H1 (cell line): ENCODE results near the gene SMIM7. TPM values are rescaled to one million over a fixed set of nuclear protein-coding genes. Genes with fewer than 3 reads are reported as not detected.

Experiments used
- CTCF ChIA-PET: fragments of 300-600 bp; sonication (Branson Sonifier 250); formaldehyde crosslinking; loops from one replicate; lab custom pipeline; 2021; ENCODE audit not compliant: partially characterized antibody; lab: Charles Lee
- POLR2A ChIA-PET: fragments of 300-600 bp; sonication (Branson Sonifier 250); formaldehyde crosslinking; loops from one replicate; lab custom pipeline; 2021; ENCODE audit warnings: inconsistent platforms; ENCODE audit not compliant: partially characterized antibody; lab: Charles Lee
- DNase-seq, 2 experiments: peaks; one replicate each; pipeline versions ENCODE4 v3.0.0 to v3.0.0-alpha.2; 2010 to 2022; ENCODE audit warnings: low spot score in 2 of 2, low read depth in 1 of 2, mixed read lengths in 1 of 2
- FAIRE-seq: peaks from 2 replicates; lab custom pipeline; 2011; peaks lifted over from hg19 to GRCh38; lab: Jason Lieb, UNC
- H2AFZ ChIP-seq: 2 replicates; pipeline ENCODE4 v1.8.1; 2012; ENCODE audit warnings: low read length, inconsistent platforms
- H2AK5ac ChIP-seq: 2 replicates; pipeline ENCODE4 v1.6.1; 2013; ENCODE audit warnings: low read depth, low read length
- H2BK120ac ChIP-seq: replicated peaks from 2 replicates; pipeline ENCODE3; 2013; ENCODE audit warnings: low read depth, low read length, inconsistent platforms
- H2BK12ac ChIP-seq: 2 replicates; pipeline ENCODE4 v1.6.1; 2013; ENCODE audit warnings: low read depth, low read length
- H2BK15ac ChIP-seq: 2 replicates; pipeline ENCODE4 v1.6.1; 2013; ENCODE audit warnings: low read length
- H2BK20ac ChIP-seq: 2 replicates; pipeline ENCODE4 v1.6.1; 2013; ENCODE audit warnings: low read length
- H2BK5ac ChIP-seq: 2 replicates; pipeline ENCODE4 v1.6.1; 2013; ENCODE audit warnings: low read depth, low read length
- H3K14ac ChIP-seq: 2 replicates; pipeline ENCODE4 v1.6.1; 2013; ENCODE audit warnings: inconsistent platforms; ENCODE audit not compliant: insufficient read length
- H3K18ac ChIP-seq: 2 replicates; pipeline ENCODE4 v1.6.1; 2013; ENCODE audit warnings: low read length; ENCODE audit errors: extremely low read depth
- H3K23ac ChIP-seq: 2 replicates; pipeline ENCODE4 v1.6.1; 2013; ENCODE audit warnings: inconsistent platforms; ENCODE audit not compliant: insufficient read length
- H3K23me2 ChIP-seq: 2 replicates; pipeline ENCODE4 v1.6.1; 2013; ENCODE audit warnings: low read depth, low read length
- H3K27ac ChIP-seq: 2 replicates; pipeline ENCODE4 v1.6.1; 2011; ENCODE audit warnings: low read depth, low read length, inconsistent platforms
- H3K27me3 ChIP-seq, 4 experiments: replicated peaks in 1 of 4; 1 replicate in 1 of 4; 2 replicates in 3 of 4; pipeline versions ENCODE4 v1.6.1 to v1.8.1; 2011 to 2013; ENCODE audit warnings: low read length in 3 of 4, mild to moderate bottlenecking in 3 of 4, inconsistent platforms in 2 of 4, mixed read lengths in 2 of 4, moderate library complexity in 1 of 4; ENCODE audit not compliant: control insufficient read depth in 3 of 4, insufficient read depth in 3 of 4; ENCODE audit errors: extremely low read depth in 1 of 4
- H3K36me3 ChIP-seq, 4 experiments: 2 replicates each; pipeline versions ENCODE4 v1.6.1 to v1.8.1; 2011 to 2013; ENCODE audit warnings: mild to moderate bottlenecking in 4 of 4, low read length in 3 of 4, moderate library complexity in 2 of 4, control low read depth in 1 of 4, inconsistent platforms in 1 of 4; ENCODE audit not compliant: insufficient read depth in 4 of 4, control insufficient read depth in 2 of 4
- H3K4ac ChIP-seq: replicated peaks from 2 replicates; pipeline ENCODE3; 2013; ENCODE audit warnings: low read length, low read depth, mixed read lengths, inconsistent platforms; ENCODE audit not compliant: insufficient read length
- H3K4me1 ChIP-seq, 4 experiments: replicated peaks in 1 of 4; 1 replicate in 1 of 4; 2 replicates in 3 of 4; pipeline versions ENCODE4 v1.6.1 to v1.8.1; 2011 to 2013; ENCODE audit warnings: low read length in 3 of 4, inconsistent platforms in 2 of 4, mixed read lengths in 1 of 4; ENCODE audit not compliant: insufficient read depth in 4 of 4, control insufficient read depth in 3 of 4
- H3K4me2 ChIP-seq, 2 experiments: 2 replicates each; pipeline versions ENCODE4 v1.6.1 to v1.8.1; 2011 to 2013; ENCODE audit warnings: low read depth in 2 of 2, low read length in 2 of 2, control low read depth in 1 of 2, inconsistent platforms in 1 of 2, mild to moderate bottlenecking in 1 of 2; ENCODE audit not compliant: insufficient read depth in 1 of 2
- H3K4me3 ChIP-seq, 4 experiments: fragments of 200-600, 300-600 bp in 1 of 4; sonication (generic), shearing (Covaris generic), sonication (Bioruptor Twin) in 1 of 4; 2 replicates each; pipeline versions ENCODE4 v1.5.1 to v1.8.1; 2011 to 2016; ENCODE audit warnings: low read length in 4 of 4, low read depth in 3 of 4, control low read depth in 2 of 4, inconsistent platforms in 2 of 4, mild to moderate bottlenecking in 2 of 4, mixed read lengths in 1 of 4, moderate library complexity in 1 of 4; ENCODE audit not compliant: insufficient read depth in 2 of 4; ENCODE audit errors: extremely low read depth in 1 of 4
- H3K56ac ChIP-seq: replicated peaks from 2 replicates; pipeline ENCODE3; 2013; ENCODE audit warnings: low read depth, mild to moderate bottlenecking, mixed read lengths, low read length, inconsistent platforms; ENCODE audit not compliant: insufficient read length
- H3K79me1 ChIP-seq: 2 replicates; pipeline ENCODE4 v1.6.1; 2013; ENCODE audit warnings: low read depth, low read length, control low read depth
- H3K79me2 ChIP-seq, 2 experiments: 2 replicates each; pipeline versions ENCODE4 v1.6.1 to v1.8.1; 2012 to 2013; ENCODE audit warnings: low read length in 2 of 2, mild to moderate bottlenecking in 2 of 2, inconsistent platforms in 1 of 2; ENCODE audit not compliant: insufficient read depth in 2 of 2, control insufficient read depth in 1 of 2
- H3K9ac ChIP-seq, 4 experiments: replicated peaks in 1 of 4; 1 replicate in 1 of 4; 2 replicates in 3 of 4; pipeline versions ENCODE4 v1.6.1 to v1.8.1; 2011 to 2013; ENCODE audit warnings: low read depth in 3 of 4, low read length in 3 of 4, control low read depth in 2 of 4, mild to moderate bottlenecking in 2 of 4, moderate library complexity in 2 of 4, inconsistent platforms in 1 of 4; ENCODE audit errors: extremely low read depth in 1 of 4
- H3K9me3 ChIP-seq, 2 experiments: 2 replicates each; pipeline versions ENCODE4 v1.6.1 to v1.8.1; 2012 to 2013; ENCODE audit warnings: mild to moderate bottlenecking in 2 of 2, moderate library complexity in 2 of 2, control low read depth in 1 of 2, inconsistent platforms in 1 of 2, low read depth in 1 of 2, low read length in 1 of 2, mixed read lengths in 1 of 2; ENCODE audit not compliant: insufficient read depth in 2 of 2
- H4K20me1 ChIP-seq, 2 experiments: replicated peaks in 1 of 2; 2 replicates each; pipeline versions ENCODE3 to v1.8.1; 2011 to 2013; ENCODE audit warnings: inconsistent platforms in 2 of 2, low read length in 2 of 2, mild to moderate bottlenecking in 1 of 2; ENCODE audit not compliant: insufficient read depth in 2 of 2, control insufficient read depth in 1 of 2
- H4K5ac ChIP-seq: 2 replicates; pipeline ENCODE4 v1.6.1; 2013; ENCODE audit warnings: low read length, low read depth, mixed read lengths, inconsistent platforms; ENCODE audit not compliant: insufficient read length
- H4K8ac ChIP-seq: 2 replicates; pipeline ENCODE4 v1.8.0; 2013; ENCODE audit warnings: mild to moderate bottlenecking, moderate library complexity, low read length, inconsistent platforms; ENCODE audit not compliant: insufficient read depth; ENCODE audit errors: extremely low read depth
- H4K91ac ChIP-seq: replicated peaks from 2 replicates; pipeline ENCODE3; 2013; ENCODE audit warnings: low read length, mixed read lengths, inconsistent platforms; ENCODE audit not compliant: insufficient read length
- BACH1 ChIP-seq: IDR thresholded peaks from 2 replicates; pipeline ENCODE4 v1.6.1; 2012; ENCODE audit warnings: low read length, improper control_type of control experiment
- CHD2 ChIP-seq: IDR thresholded peaks from 2 replicates; pipeline ENCODE4 v1.6.1; 2012; ENCODE audit warnings: low read length, improper control_type of control experiment
- CREB1 ChIP-seq: IDR thresholded peaks from 2 replicates; pipeline ENCODE4 v1.6.1; 2012; ENCODE audit warnings: inconsistent platforms
- CTCF ChIP-seq, 3 experiments: IDR thresholded peaks; 1 replicate in 2 of 3; 2 replicates in 1 of 3; pipeline versions ENCODE4 v1.5.1 to v1.6.1; 2011; ENCODE audit warnings: low read length in 3 of 3, mild to moderate bottlenecking in 3 of 3, inconsistent platforms in 2 of 3, low read depth in 1 of 3, moderate library complexity in 1 of 3; ENCODE audit not compliant: insufficient read depth in 1 of 3; ENCODE audit errors: control extremely low read depth in 1 of 3
- JUN ChIP-seq: IDR thresholded peaks from 2 replicates; pipeline ENCODE4 v1.6.1; 2011; ENCODE audit warnings: low read depth, mild to moderate bottlenecking, improper control_type of control experiment, low read length
- NANOG ChIP-seq: IDR thresholded peaks from 2 replicates; pipeline ENCODE4 v1.6.1; 2011; ENCODE audit warnings: low read length, low read depth, mild to moderate bottlenecking, inconsistent platforms; ENCODE audit not compliant: insufficient read depth, poor library complexity, severe bottlenecking
- PHF8 ChIP-seq: fragments of 200-600 bp; sonication (generic); conservative IDR thresholded peaks from 2 replicates; pipeline ENCODE4 v1.7.1; 2012; ENCODE audit warnings: low read depth, mild to moderate bottlenecking, inconsistent platforms, low read length, moderate library complexity
- POU5F1 ChIP-seq: IDR thresholded peaks from 2 replicates; pipeline ENCODE4 v1.6.1; 2011; ENCODE audit warnings: low read depth, mild to moderate bottlenecking, low read length, moderate library complexity
- RAD21 ChIP-seq, 2 experiments: IDR thresholded peaks in 1 of 2; conservative IDR thresholded peaks in 1 of 2; 2 replicates each; pipeline ENCODE4 v1.6.1; 2011; ENCODE audit warnings: low read depth in 2 of 2, low read length in 2 of 2, improper control_type of control experiment in 1 of 2, inconsistent platforms in 1 of 2, mild to moderate bottlenecking in 1 of 2, moderate library complexity in 1 of 2
- SP4 ChIP-seq: IDR thresholded peaks from 2 replicates; pipeline ENCODE4 v1.6.1; 2012; ENCODE audit warnings: low read length, inconsistent platforms
- SRF ChIP-seq: IDR thresholded peaks from 2 replicates; pipeline ENCODE4 v1.6.1; 2011; ENCODE audit warnings: mild to moderate bottlenecking, low read depth, low read length, moderate library complexity
- WGBS, 2 experiments: shearing (Covaris generic) in 1 of 2; methylation state at CpG; one replicate each; pipeline versions ENCODE4 v1.1.6 to v1.1.7; 2013 to 2015; ENCODE audit warnings: low lambda C conversion rate in 2 of 2, mixed read lengths in 2 of 2, inconsistent platforms in 1 of 2, low coverage in 1 of 2, missing lambda C conversion rate in 1 of 2; ENCODE audit not compliant: insufficient replicate concordance in 2 of 2, insufficient coverage in 1 of 2, insufficient read length in 1 of 2; ENCODE audit errors: extremely low coverage in 1 of 2, missing lambda C conversion rate in 1 of 2; 5-methylcytosine and 5-hydroxymethylcytosine counted together
- polyA plus RNA-seq, 7 experiments: library from polyadenylated mRNA; depleted of rRNA in 3 of 7; stranded (reverse) in 5 of 7; unstranded in 2 of 7; fragments of >200 nt in 5 of 7; fragments of 200-250 nt in 2 of 7; gene quantifications; 1 replicate in 5 of 7; 2 replicates in 1 of 7; 4 replicates in 1 of 7; pipeline versions ENCODE4 v1.2.1 to v1.2.3, GENCODE V29; 2011 to 2013; ENCODE audit warnings: missing spikeins in 2 of 7, mixed read lengths in 2 of 7
- total RNA-seq: library from RNA; stranded (reverse); fragmentation: NEBNext Ultra II Directional; extraction: Animal tissue kit (Norgen Biotek cat#: 25700); gene quantifications from 2 replicates; pipeline ENCODE4 v1.2.1, GENCODE V29; 2021

Gene SMIM7
- total and polyA plus RNA-seq, 2 of the 8 experiments (the other 6 are each of a cell fraction or from before 2014, with no cell fraction given), result 55.5 to 67.5 TPM

- DNase-seq, result no peak
- TF ChIP-seq PHF8 (no peak), SRF (no peak), NANOG (no peak), CREB1 (no peak), CHD2 (no peak), SP4 (no peak), CTCF (IDR thresholded peaks at IDR 0.05; ENCODE audit: control extremely low read depth in 1 of 3, insufficient read depth in 1 of 3, low read depth in 1 of 3, low read length in 3 of 3) (no peak), JUN (no peak), RAD21 (IDR thresholded peaks at IDR 0.05 in 1 of 2, conservative IDR thresholded peaks at IDR 0.05 in 1 of 2; ENCODE audit: low read depth in 2 of 2, low read length in 2 of 2) (no peak), POU5F1 (no peak), BACH1 (no peak)
These were observed 38.7 kb downstream of the SMIM7 start for GRCh38 chr19:16621165-16621800.

More at GRCh38 chr19:16621165-16621800, 38.7 kb downstream of the SMIM7 start:
- Histone ChIP-seq H3K9me3 (no peaks in the 10 kb centered on the region), H4K5ac (no peak overlapping the region), H2BK15ac (no peak overlapping the region), H3K27ac (no peak overlapping the region), H2AFZ (no peak overlapping the region), H3K4me1 (peaks cover 0 to 10% (median 2%) of the 10 kb centered on the region in 4 experiments; a peak in 4 of 7 replicates), H3K27me3 (no peaks in the 10 kb centered on the region), H3K79me1 (peaks cover 68% of the 10 kb centered on the region), H2BK5ac (no peak overlapping the region), H3K4me2 (no peak overlapping the region), H3K56ac (no peak overlapping the region), H3K4me3 (no peak overlapping the region), H4K20me1 (peaks cover 37 to 71% of the 10 kb centered on the region in 2 experiments), H2BK120ac (no peak overlapping the region), H3K79me2 (peaks cover 39 to 100% of the 10 kb centered on the region in 2 experiments), H3K23ac (no peak overlapping the region), H3K4ac (no peak overlapping the region), H3K36me3 (peaks cover 0 to 5% (median 0%) of the 10 kb centered on the region in 4 experiments; a peak in 5 of 8 replicates), H2BK20ac (no peak overlapping the region), H4K8ac (no peak overlapping the region), H3K9ac (no peak overlapping the region), H4K91ac (no peak overlapping the region), H2AK5ac (no peak overlapping the region), H3K23me2 (no peaks in the 10 kb centered on the region), H3K18ac (no peak overlapping the region), H2BK12ac (no peak overlapping the region), H3K14ac (no peak overlapping the region)
- ChIA-PET POLR2A (interaction anchor here (0.9 to 1.3 kb wide), 3 partner anchors 9 to 37 kb away, joined by 3 to 5 read pairs (median 3); no protein-coding TSS in a partner anchor), CTCF (interaction anchor here (0.7 to 1.0 kb wide), 2 partner anchors 9 to 105 kb away, joined by 3 read pairs; no protein-coding TSS in a partner anchor)
- FAIRE-seq, result no peak
- 88% methylated on average over 7 of the region's 7 CpGs; no CpG with 5 or more reads in 1 of the 2 experiments for WGBS, 2 experiments
